Neural cell (in vitro differentiated cells): ENCODE results near the gene ADCY2. TPM values are rescaled to one million over a fixed set of nuclear protein-coding genes. Genes with fewer than 3 reads are reported as not detected.

Source experiments
- H2AFZ ChIP-seq: fragments of 200-600, 300-800 bp; sonication (generic), shearing (Covaris generic); 2 replicates; pipeline ENCODE4 v1.6.0; 2014; ENCODE audit warnings: low read depth, mild to moderate bottlenecking, antibody characterized with exemption, low read length, moderate library complexity
- H3F3A ChIP-seq: fragments of 200-600 bp; shearing (Covaris generic); 2 replicates; pipeline ENCODE4 v1.6.1; 2016; ENCODE audit warnings: mild to moderate bottlenecking, moderate library complexity, mixed read lengths, antibody characterized with exemption, low read length; ENCODE audit not compliant: insufficient read depth, poor library complexity, severe bottlenecking
- H3K27ac ChIP-seq: fragments of 200-600, 300-800 bp; sonication (generic), shearing (Covaris generic); 2 replicates; pipeline ENCODE4 v1.5.1; 2014; ENCODE audit warnings: mild to moderate bottlenecking, low read length, moderate library complexity
- H3K27me3 ChIP-seq: fragments of 300-800, 200-600 bp; sonication (generic), shearing (Covaris generic); 2 replicates; pipeline ENCODE4 v1.6.0; 2014; ENCODE audit warnings: mild to moderate bottlenecking, low read depth, low read length, moderate library complexity; ENCODE audit not compliant: insufficient read depth
- H3K36me3 ChIP-seq: fragments of 300-800, 200-600 bp; sonication (generic), shearing (Covaris generic); 2 replicates; pipeline ENCODE4 v1.5.1; 2014; ENCODE audit warnings: mild to moderate bottlenecking, antibody characterized with exemption, low read length, moderate library complexity; ENCODE audit not compliant: insufficient read depth
- H3K4me2 ChIP-seq: fragments of 300-800, 200-600 bp; sonication (generic), shearing (Covaris generic); 2 replicates; pipeline ENCODE4 v1.6.0; 2014; ENCODE audit warnings: mild to moderate bottlenecking, low read length
- H3K4me3 ChIP-seq: fragments of 300-800, 200-600 bp; sonication (generic), shearing (Covaris generic); 2 replicates; pipeline ENCODE4 v1.5.1; 2014; ENCODE audit warnings: mild to moderate bottlenecking, low read length, moderate library complexity
- H3K79me2 ChIP-seq: fragments of 200-600 bp; shearing (Covaris generic); replicated peaks from 2 replicates; pipeline ENCODE4 v1.6.0; 2014; ENCODE audit warnings: mild to moderate bottlenecking, low read length, moderate library complexity; ENCODE audit not compliant: insufficient read depth
- H3K9ac ChIP-seq: fragments of 300-800, 200-600 bp; sonication (generic), shearing (Covaris generic); 2 replicates; pipeline ENCODE4 v1.6.1; 2016; ENCODE audit warnings: mild to moderate bottlenecking, low read length, mixed read lengths
- H3K9me2 ChIP-seq: fragments of 200-600 bp; shearing (Covaris generic); 2 replicates; pipeline ENCODE4 v1.6.1; 2016; ENCODE audit warnings: mild to moderate bottlenecking, low read length, mixed read lengths; ENCODE audit not compliant: insufficient read depth
- H3K9me3 ChIP-seq: fragments of 200-600, 300-800 bp; sonication (generic), shearing (Covaris generic); 2 replicates; pipeline ENCODE4 v1.6.1; 2016; ENCODE audit warnings: mild to moderate bottlenecking, mixed run types, low read length, moderate library complexity, mixed read lengths
- H4K20me1 ChIP-seq: fragments of 200-600 bp; shearing (Covaris generic); 2 replicates; pipeline ENCODE4 v1.6.1; 2016; ENCODE audit warnings: mild to moderate bottlenecking, mixed run types; ENCODE audit not compliant: insufficient read depth
- EP300 ChIP-seq: fragments of 450-650 bp; conservative IDR thresholded peaks from 2 replicates; pipeline ENCODE4 v1.6.1; 2014; ENCODE audit warnings: antibody characterized with exemption, mild to moderate bottlenecking, moderate library complexity; ENCODE audit not compliant: poor library complexity, severe bottlenecking
- EZH2 ChIP-seq: fragments of 200-600, 300-800 bp; shearing (Covaris generic), sonication (generic); IDR thresholded peaks from 2 replicates; pipeline ENCODE4 v1.6.1; 2014; ENCODE audit warnings: antibody characterized with exemption, low read length, borderline replicate concordance, mild to moderate bottlenecking; ENCODE audit not compliant: insufficient read depth, poor library complexity, severe bottlenecking
- MXI1 ChIP-seq: fragments of 450-650 bp; conservative IDR thresholded peaks from 2 replicates; pipeline ENCODE4 v1.6.1; 2014; ENCODE audit warnings: antibody characterized with exemption, mild to moderate bottlenecking; ENCODE audit not compliant: poor library complexity, severe bottlenecking
- POLR2AphosphoS5 ChIP-seq: IDR thresholded peaks from 2 replicates; pipeline ENCODE4 v1.6.1; 2012
- RAD21 ChIP-seq: fragments of 450-650 bp; conservative IDR thresholded peaks from 2 replicates; pipeline ENCODE4 v1.6.1; 2014; ENCODE audit warnings: antibody characterized with exemption, mild to moderate bottlenecking, moderate library complexity
- SMC3 ChIP-seq: fragments of 450-650 bp; conservative IDR thresholded peaks from 2 replicates; pipeline ENCODE4 v1.6.1; 2014; ENCODE audit warnings: antibody characterized with exemption, mild to moderate bottlenecking, moderate library complexity; ENCODE audit not compliant: poor library complexity
- TAF1 ChIP-seq: IDR thresholded peaks from 2 replicates; pipeline ENCODE4 v1.6.1; 2012; ENCODE audit warnings: low read depth
- polyA plus RNA-seq: library from polyadenylated mRNA; depleted of rRNA; stranded (reverse); fragments of >200 nt; gene quantifications from 2 replicates; pipeline ENCODE4 v1.2.3, GENCODE V29; 2014
- TF ChIP-seq, protein P1 (sequence below): IDR thresholded peaks from 2 replicates; pipeline ENCODE4 v1.6.1; 2012; ENCODE audit warnings: borderline replicate concordance
- TF ChIP-seq, protein P2 (sequence below): fragments of 450-650 bp; IDR thresholded peaks from 2 replicates; pipeline ENCODE4 v1.5.1; 2014; ENCODE audit warnings: antibody characterized with exemption, mild to moderate bottlenecking, moderate library complexity; ENCODE audit not compliant: poor library complexity, severe bottlenecking

ADCY2 gene
- polyA plus RNA-seq, 1 donor from 2014 or later, result 1.9 TPM

DNA sequence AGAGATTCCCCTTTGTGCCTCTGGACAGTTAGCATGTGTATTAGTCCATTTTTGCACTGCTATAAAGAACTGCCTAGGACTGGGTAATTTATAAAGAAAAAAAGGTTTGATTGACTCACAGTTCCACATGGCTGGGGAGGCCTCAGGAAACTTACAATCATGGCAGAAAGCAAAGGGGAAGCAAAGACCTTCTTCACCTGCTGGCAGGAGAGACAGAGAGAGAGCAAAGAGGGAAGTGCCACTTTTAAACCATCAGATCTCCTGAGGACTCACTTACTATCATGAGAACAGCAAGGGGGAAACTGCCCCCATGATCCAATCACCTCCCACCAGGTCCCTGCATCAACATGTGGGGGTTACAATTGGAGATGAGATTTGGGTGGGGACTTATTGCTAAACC lies 449.0 kb downstream of the ADCY2 start:
- Histone ChIP-seq H3K4me3 (no peak overlapping the region), H3K79me2 (no peaks in the 10 kb centered on the region), H3K9ac (no peak overlapping the region), H3K4me2 (no peak overlapping the region), H3K36me3 (no peaks in the 10 kb centered on the region), H3K27me3 (peaks cover 11% of the 10 kb centered on the region), H3K9me2 (no peaks in the 10 kb centered on the region), H4K20me1 (no peaks in the 10 kb centered on the region), H3K9me3 (no peaks in the 10 kb centered on the region), H3K27ac (no peak overlapping the region), H3F3A (no peaks in the 10 kb centered on the region), H2AFZ (no peak overlapping the region)
- TF ChIP-seq POLR2AphosphoS5 (no peak), RAD21 (no peak), EP300 (no peak), SMC3 (no peak), EZH2 (no peak), MXI1 (no peak), TAF1 (no peak)
- TF ChIP-seq, protein P1, sequence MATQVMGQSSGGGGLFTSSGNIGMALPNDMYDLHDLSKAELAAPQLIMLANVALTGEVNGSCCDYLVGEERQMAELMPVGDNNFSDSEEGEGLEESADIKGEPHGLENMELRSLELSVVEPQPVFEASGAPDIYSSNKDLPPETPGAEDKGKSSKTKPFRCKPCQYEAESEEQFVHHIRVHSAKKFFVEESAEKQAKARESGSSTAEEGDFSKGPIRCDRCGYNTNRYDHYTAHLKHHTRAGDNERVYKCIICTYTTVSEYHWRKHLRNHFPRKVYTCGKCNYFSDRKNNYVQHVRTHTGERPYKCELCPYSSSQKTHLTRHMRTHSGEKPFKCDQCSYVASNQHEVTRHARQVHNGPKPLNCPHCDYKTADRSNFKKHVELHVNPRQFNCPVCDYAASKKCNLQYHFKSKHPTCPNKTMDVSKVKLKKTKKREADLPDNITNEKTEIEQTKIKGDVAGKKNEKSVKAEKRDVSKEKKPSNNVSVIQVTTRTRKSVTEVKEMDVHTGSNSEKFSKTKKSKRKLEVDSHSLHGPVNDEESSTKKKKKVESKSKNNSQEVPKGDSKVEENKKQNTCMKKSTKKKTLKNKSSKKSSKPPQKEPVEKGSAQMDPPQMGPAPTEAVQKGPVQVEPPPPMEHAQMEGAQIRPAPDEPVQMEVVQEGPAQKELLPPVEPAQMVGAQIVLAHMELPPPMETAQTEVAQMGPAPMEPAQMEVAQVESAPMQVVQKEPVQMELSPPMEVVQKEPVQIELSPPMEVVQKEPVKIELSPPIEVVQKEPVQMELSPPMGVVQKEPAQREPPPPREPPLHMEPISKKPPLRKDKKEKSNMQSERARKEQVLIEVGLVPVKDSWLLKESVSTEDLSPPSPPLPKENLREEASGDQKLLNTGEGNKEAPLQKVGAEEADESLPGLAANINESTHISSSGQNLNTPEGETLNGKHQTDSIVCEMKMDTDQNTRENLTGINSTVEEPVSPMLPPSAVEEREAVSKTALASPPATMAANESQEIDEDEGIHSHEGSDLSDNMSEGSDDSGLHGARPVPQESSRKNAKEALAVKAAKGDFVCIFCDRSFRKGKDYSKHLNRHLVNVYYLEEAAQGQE, result no peak
- TF ChIP-seq, protein P2, sequence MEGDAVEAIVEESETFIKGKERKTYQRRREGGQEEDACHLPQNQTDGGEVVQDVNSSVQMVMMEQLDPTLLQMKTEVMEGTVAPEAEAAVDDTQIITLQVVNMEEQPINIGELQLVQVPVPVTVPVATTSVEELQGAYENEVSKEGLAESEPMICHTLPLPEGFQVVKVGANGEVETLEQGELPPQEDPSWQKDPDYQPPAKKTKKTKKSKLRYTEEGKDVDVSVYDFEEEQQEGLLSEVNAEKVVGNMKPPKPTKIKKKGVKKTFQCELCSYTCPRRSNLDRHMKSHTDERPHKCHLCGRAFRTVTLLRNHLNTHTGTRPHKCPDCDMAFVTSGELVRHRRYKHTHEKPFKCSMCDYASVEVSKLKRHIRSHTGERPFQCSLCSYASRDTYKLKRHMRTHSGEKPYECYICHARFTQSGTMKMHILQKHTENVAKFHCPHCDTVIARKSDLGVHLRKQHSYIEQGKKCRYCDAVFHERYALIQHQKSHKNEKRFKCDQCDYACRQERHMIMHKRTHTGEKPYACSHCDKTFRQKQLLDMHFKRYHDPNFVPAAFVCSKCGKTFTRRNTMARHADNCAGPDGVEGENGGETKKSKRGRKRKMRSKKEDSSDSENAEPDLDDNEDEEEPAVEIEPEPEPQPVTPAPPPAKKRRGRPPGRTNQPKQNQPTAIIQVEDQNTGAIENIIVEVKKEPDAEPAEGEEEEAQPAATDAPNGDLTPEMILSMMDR, result no peak

DNA sequence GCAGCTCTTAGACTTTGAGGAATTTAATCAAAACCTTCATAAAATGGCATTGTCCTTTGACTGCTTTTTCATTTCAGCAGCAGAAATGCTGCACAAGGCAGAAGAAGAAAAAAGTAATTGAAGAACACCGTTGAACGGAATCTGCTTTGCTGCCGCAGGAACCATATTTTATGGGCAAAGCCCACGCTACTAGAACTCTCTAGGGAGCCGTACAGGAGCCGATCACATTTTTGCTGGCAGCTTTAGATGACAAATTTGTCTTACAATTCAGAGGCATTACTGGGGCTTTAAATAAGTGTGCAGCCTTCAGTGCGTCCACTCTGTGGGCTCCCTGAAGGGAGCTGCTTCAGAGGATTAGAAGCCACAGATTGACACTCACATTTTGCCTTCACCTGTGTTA lies 449.6 kb downstream of the ADCY2 start:
- no peak overlapping the region for H3K27ac ChIP-seq
- no peaks in the 10 kb centered on the region for H3F3A ChIP-seq
- TF ChIP-seq TAF1 (no peak), POLR2AphosphoS5 (no peak), RAD21 (no peak), MXI1 (no peak), EZH2 (no peak), EP300 (no peak), SMC3 (no peak)
- TF ChIP-seq, protein P2, result no peak
- TF ChIP-seq, protein P1, result no peak
- no peaks in the 10 kb centered on the region for H3K9me3 ChIP-seq
- peak overlapping the region; percentile 1 for H3K4me3 ChIP-seq
- no peaks in the 10 kb centered on the region for H3K79me2 ChIP-seq
- no peaks in the 10 kb centered on the region for H3K36me3 ChIP-seq
- no peaks in the 10 kb centered on the region for H3K9me2 ChIP-seq
- peaks cover 15% of the 10 kb centered on the region for H3K27me3 ChIP-seq
- no peak overlapping the region for H2AFZ ChIP-seq
- no peak overlapping the region for H3K4me2 ChIP-seq
- H3K9ac ChIP-seq, result no peak overlapping the region
- H4K20me1 ChIP-seq, result no peaks in the 10 kb centered on the region
